ENCODE data around the gene WBP2NL. TPM values are rescaled to one million over a fixed set of nuclear protein-coding genes. Genes with fewer than 3 reads are reported as not detected.

WBP2NL gene
- total and polyA plus RNA-seq, 4 donors, result 0.12 to 0.50 (median 0.25) TPM

Small RNA genes within 50 kb of the gene (small RNA-seq; reads per million reads assigned to genes)
- gene SNORD13P1, result not detected

Other genes starting within 250 kb of the WBP2NL start
- 10 to 100 TPM; 10.7 to 13.2 TPM for gene CCDC134, start 198.1 kb upstream of the WBP2NL start, total RNA-seq
- gene CCDC134, start 198.1 kb upstream of the WBP2NL start, polyA plus RNA-seq, result 1 to 10 TPM; 2.0 TPM
- 10 to 100 TPM; 60.0 to 69.6 TPM for gene SREBF2, start 165.7 kb upstream of the WBP2NL start, total RNA-seq
- gene SREBF2, start 165.7 kb upstream of the WBP2NL start, polyA plus RNA-seq, result 10 to 100 TPM; 18.3 to 54.5 TPM
- not detected for gene SHISA8, start 83.7 kb upstream of the WBP2NL start, total RNA-seq
- gene SHISA8, start 83.7 kb upstream of the WBP2NL start, polyA plus RNA-seq, result not detected
- gene TNFRSF13C, start 72.0 kb upstream of the WBP2NL start, total RNA-seq, result under 1 TPM; under 0.01 to 0.37 TPM
- under 1 TPM; 0.02 to 0.26 TPM for gene TNFRSF13C, start 72.0 kb upstream of the WBP2NL start, polyA plus RNA-seq
- 10 to 100 TPM in 1 of 2 donors, under 1 TPM in 1; 0.17 to 26.3 TPM for gene CENPM, start 51.6 kb upstream of the WBP2NL start, total RNA-seq
- 1 to 10 TPM; 1.7 to 2.9 TPM for gene CENPM, start 51.6 kb upstream of the WBP2NL start, polyA plus RNA-seq
- gene SEPTIN3, start 29.3 kb upstream of the WBP2NL start, total RNA-seq, result under 1 TPM in 1 of 2 donors, not detected in 1; under 0.01 TPM
- under 1 TPM; 0.04 to 0.07 TPM for gene SEPTIN3, start 29.3 kb upstream of the WBP2NL start, polyA plus RNA-seq
- 10 to 100 TPM; 28.4 to 33.9 TPM for gene NAGA, start 72.0 kb downstream of the WBP2NL start, total RNA-seq
- gene NAGA, start 72.0 kb downstream of the WBP2NL start, polyA plus RNA-seq, result 10 to 100 TPM; 12.8 to 19.4 TPM
- 1 to 10 TPM; 1.8 to 5.1 TPM for gene PHETA2, start 75.5 kb downstream of the WBP2NL start, total RNA-seq
- 1 to 10 TPM in 1 of 2 donors, under 1 TPM in 1; 0.89 to 1.3 TPM for gene PHETA2, start 75.5 kb downstream of the WBP2NL start, polyA plus RNA-seq
- 1 to 10 TPM; 7.2 to 8.9 TPM for gene SMDT1, start 80.9 kb downstream of the WBP2NL start, total RNA-seq
- 100 to 1,000 TPM in 1 of 2 donors, 10 to 100 TPM in 1; 70.9 to 115 TPM for gene SMDT1, start 80.9 kb downstream of the WBP2NL start, polyA plus RNA-seq
- gene NDUFA6, start 92.0 kb downstream of the WBP2NL start, total RNA-seq, result 10 to 100 TPM; 43.7 to 45.4 TPM
- gene NDUFA6, start 92.0 kb downstream of the WBP2NL start, polyA plus RNA-seq, result 100 to 1,000 TPM in 1 of 2 donors, 10 to 100 TPM in 1; 67.7 to 235 TPM
- 100 to 1,000 TPM in 1 of 2 donors, 10 to 100 TPM in 1; 23.8 to 236 TPM for gene CYP2D6, start 132.0 kb downstream of the WBP2NL start, total RNA-seq
- gene CYP2D6, start 132.0 kb downstream of the WBP2NL start, polyA plus RNA-seq, result 100 to 1,000 TPM; 175 to 486 TPM

Measured in liver (tissue), 5 donors.